SKM-1 treated with dmso at 0.1 percent for 144 hours (cell line): ENCODE measurements around the gene KCTD18.

Experiments used
- DNase-seq: peaks from one replicate; lab custom pipeline; 2025; ENCODE audit not compliant: unreplicated experiment; lab: John Stamatoyannopoulos, UW

KCTD18 gene

GRCh38 chr2:200455958-200456421 lies 53.9 kb downstream of the KCTD18 start:
- DNase-seq: no peak

GRCh38 chr2:200454927-200455801 lies 54.7 kb downstream of the KCTD18 start:
- DNase-seq: no peak

- no peak for DNase-seq
These were observed 55.9 kb downstream of the KCTD18 start for GRCh38 chr2:200453853-200454534.

- DNase-seq: no peak
These were observed 56.6 kb downstream of the KCTD18 start for GRCh38 chr2:200453142-200453852.

- DNase-seq: no peak
These were observed 57.5 kb downstream of the KCTD18 start for GRCh38 chr2:200452377-200452776.

- DNase-seq: no peak
These were observed 58.4 kb downstream of the KCTD18 start for GRCh38 chr2:200451511-200451910.

GRCh38 chr2:200450288-200450687 lies 59.6 kb downstream of the KCTD18 start:
- DNase-seq: no peak

- no peak for DNase-seq
These were observed 60.7 kb downstream of the KCTD18 start for GRCh38 chr2:200449149-200449548.

GRCh38 chr2:200448455-200448854 lies 61.4 kb downstream of the KCTD18 start:
- DNase-seq: no peak

GRCh38 chr2:200447139-200447855 lies 62.6 kb downstream of the KCTD18 start:
- DNase-seq: no peak

- no peak for DNase-seq
These were observed 63.3 kb downstream of the KCTD18 start for GRCh38 chr2:200446612-200447011.

- no peak for DNase-seq
These were observed 64.6 kb downstream of the KCTD18 start for GRCh38 chr2:200445284-200445683.

- no peak for DNase-seq
These were observed 65.3 kb downstream of the KCTD18 start for GRCh38 chr2:200444530-200444929.

- no peak for DNase-seq
These were observed 66.0 kb downstream of the KCTD18 start for GRCh38 chr2:200443916-200444315.

- no peak for DNase-seq
These were observed 66.5 kb downstream of the KCTD18 start for GRCh38 chr2:200443376-200443775.

- DNase-seq: no peak
These were observed 67.4 kb downstream of the KCTD18 start for GRCh38 chr2:200442471-200442870.

- DNase-seq: no peak
These were observed 69.9 kb downstream of the KCTD18 start for GRCh38 chr2:200439981-200440380.
